Breast epithelium (tissue), 3 donors: Measurements from ENCODE around the gene DNAJC6.

Source experiments
- CTCF ChIP-seq, 3 donors: fragments of 450-650 bp; IDR thresholded peaks; one replicate each; pipeline ENCODE4 v1.5.1; 2016 to 2017; ENCODE audit warnings: antibody characterized with exemption in 3 of 3, mild to moderate bottlenecking in 3 of 3, moderate library complexity in 3 of 3
- POLR2AphosphoS5 ChIP-seq, 3 donors: sonication (generic); formaldehyde crosslinking; IDR thresholded peaks; one replicate each; pipeline ENCODE4 v1.6.1; 2017; ENCODE audit warnings: antibody characterized with exemption in 3 of 3

- TF ChIP-seq CTCF (IDR thresholded peaks at IDR 0.05), result no peak
- TF ChIP-seq POLR2AphosphoS5 (IDR thresholded peaks at IDR 0.05), result no peak
Observed at GRCh38 chr1:65368403-65368802, 59.1 kb downstream of the DNAJC6 start.
